ENCODE data around the gene GRIA4.

DNA sequence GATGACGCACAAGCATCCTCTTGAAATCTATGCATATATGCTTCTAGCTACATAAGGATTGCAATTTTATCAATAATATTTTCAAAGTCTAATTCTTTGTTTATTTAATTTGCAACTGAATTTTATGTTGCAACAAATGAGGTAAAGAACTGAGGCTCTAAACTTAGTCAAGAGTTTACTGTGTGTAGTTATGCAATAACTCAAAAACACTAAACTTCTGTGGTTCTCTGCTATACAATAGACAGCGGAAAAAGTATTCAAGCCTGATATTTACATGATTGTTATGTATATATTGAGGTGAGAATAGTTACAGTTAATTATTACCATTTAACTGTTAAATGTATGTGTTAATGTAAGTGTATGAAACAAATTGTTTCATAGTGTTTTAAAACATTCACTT, 379.3 kb downstream of the GRIA4 start:
- no peak for TF ChIP-seq EZH2 (IDR thresholded peaks at IDR 0.05; ENCODE audit: low read depth)
- TF ChIP-seq, protein P1, sequence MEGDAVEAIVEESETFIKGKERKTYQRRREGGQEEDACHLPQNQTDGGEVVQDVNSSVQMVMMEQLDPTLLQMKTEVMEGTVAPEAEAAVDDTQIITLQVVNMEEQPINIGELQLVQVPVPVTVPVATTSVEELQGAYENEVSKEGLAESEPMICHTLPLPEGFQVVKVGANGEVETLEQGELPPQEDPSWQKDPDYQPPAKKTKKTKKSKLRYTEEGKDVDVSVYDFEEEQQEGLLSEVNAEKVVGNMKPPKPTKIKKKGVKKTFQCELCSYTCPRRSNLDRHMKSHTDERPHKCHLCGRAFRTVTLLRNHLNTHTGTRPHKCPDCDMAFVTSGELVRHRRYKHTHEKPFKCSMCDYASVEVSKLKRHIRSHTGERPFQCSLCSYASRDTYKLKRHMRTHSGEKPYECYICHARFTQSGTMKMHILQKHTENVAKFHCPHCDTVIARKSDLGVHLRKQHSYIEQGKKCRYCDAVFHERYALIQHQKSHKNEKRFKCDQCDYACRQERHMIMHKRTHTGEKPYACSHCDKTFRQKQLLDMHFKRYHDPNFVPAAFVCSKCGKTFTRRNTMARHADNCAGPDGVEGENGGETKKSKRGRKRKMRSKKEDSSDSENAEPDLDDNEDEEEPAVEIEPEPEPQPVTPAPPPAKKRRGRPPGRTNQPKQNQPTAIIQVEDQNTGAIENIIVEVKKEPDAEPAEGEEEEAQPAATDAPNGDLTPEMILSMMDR (conservative IDR thresholded peaks at IDR 0.05) = no peak
